Endothelial cell of umbilical vein (primary cell): ENCODE measurements around the gene MUC22.
"Not testable (repeated sequence)": the region's sequence is repeated elsewhere in the genome, so short reads cannot be mapped to it uniquely, and the experiment has no call there.

Experiments
- EZH2 ChIP-seq: IDR thresholded peaks from 2 replicates; pipeline ENCODE4 v1.6.1; 2012; ENCODE audit warnings: borderline replicate concordance, low read depth, mild to moderate bottlenecking, moderate library complexity, low read length, inconsistent platforms; ENCODE audit not compliant: severe bottlenecking
- FOS ChIP-seq: IDR thresholded peaks from 2 replicates; pipeline ENCODE4 v1.6.1; 2011; ENCODE audit warnings: mild to moderate bottlenecking, low read length, moderate library complexity, borderline replicate concordance; ENCODE audit not compliant: insufficient read depth
- MYC ChIP-seq: IDR thresholded peaks from one replicate; pipeline ENCODE4 v1.6.1; 2011; ENCODE audit warnings: mild to moderate bottlenecking, low read depth, low read length
- POLR2A ChIP-seq: IDR thresholded peaks from 2 replicates; pipeline ENCODE4 v1.6.1; 2012; ENCODE audit warnings: low read depth, mild to moderate bottlenecking, control low read depth, low read length
- POLR2AphosphoS5 ChIP-seq: IDR thresholded peaks from 2 replicates; pipeline ENCODE4 v1.6.1; 2012; ENCODE audit warnings: low read depth, mild to moderate bottlenecking, control low read depth, low read length, moderate library complexity; ENCODE audit not compliant: insufficient read depth
- TF ChIP-seq, protein P1 (sequence below), 2 donors: IDR thresholded peaks; 1 replicate in 1 of 2; 2 replicates in 1 of 2; pipeline ENCODE4 v1.5.1; 2011; ENCODE audit warnings: low read length in 2 of 2, mild to moderate bottlenecking in 2 of 2, moderate library complexity in 2 of 2, control low read depth in 1 of 2, inconsistent platforms in 1 of 2, low read depth in 1 of 2; ENCODE audit not compliant: insufficient read depth in 1 of 2; ENCODE audit errors: extremely low read depth in 1 of 2
- TF ChIP-seq, protein P2 (sequence below): IDR thresholded peaks from 2 replicates; pipeline ENCODE4 v1.6.1; 2011; ENCODE audit not compliant: insufficient read depth, insufficient read length

DNA sequence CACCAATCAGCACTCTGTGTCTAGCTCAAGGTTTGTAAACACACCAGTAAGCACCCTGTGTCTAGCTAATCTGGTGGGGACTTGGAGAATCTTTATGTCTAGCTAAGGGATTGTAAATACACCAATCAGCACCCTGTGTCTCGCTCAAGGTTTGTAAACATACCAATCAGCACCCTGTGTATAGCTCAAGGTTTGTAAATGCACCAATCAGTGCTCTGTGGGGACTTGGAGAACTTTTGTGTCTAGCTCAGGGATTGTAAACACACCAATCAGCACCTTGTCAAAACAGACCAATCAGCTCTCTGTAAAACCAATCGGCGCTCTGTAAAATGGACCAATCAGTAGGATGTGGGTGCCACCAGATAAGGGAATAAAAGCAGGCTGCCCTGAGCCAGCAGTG lies 7.2 kb downstream of the MUC22 start:
- TF ChIP-seq, protein P1, sequence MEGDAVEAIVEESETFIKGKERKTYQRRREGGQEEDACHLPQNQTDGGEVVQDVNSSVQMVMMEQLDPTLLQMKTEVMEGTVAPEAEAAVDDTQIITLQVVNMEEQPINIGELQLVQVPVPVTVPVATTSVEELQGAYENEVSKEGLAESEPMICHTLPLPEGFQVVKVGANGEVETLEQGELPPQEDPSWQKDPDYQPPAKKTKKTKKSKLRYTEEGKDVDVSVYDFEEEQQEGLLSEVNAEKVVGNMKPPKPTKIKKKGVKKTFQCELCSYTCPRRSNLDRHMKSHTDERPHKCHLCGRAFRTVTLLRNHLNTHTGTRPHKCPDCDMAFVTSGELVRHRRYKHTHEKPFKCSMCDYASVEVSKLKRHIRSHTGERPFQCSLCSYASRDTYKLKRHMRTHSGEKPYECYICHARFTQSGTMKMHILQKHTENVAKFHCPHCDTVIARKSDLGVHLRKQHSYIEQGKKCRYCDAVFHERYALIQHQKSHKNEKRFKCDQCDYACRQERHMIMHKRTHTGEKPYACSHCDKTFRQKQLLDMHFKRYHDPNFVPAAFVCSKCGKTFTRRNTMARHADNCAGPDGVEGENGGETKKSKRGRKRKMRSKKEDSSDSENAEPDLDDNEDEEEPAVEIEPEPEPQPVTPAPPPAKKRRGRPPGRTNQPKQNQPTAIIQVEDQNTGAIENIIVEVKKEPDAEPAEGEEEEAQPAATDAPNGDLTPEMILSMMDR (IDR thresholded peaks at IDR 0.05; ENCODE audit: extremely low read depth in 1 of 2, insufficient read depth in 1 of 2, low read depth in 1 of 2, low read length in 2 of 2), result not testable (repeated sequence)
- not testable (repeated sequence) for TF ChIP-seq MYC, FOS, POLR2A, EZH2, POLR2AphosphoS5
- TF ChIP-seq, protein P2, sequence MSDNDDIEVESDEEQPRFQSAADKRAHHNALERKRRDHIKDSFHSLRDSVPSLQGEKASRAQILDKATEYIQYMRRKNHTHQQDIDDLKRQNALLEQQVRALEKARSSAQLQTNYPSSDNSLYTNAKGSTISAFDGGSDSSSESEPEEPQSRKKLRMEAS, result not testable (repeated sequence)
